H7 (cell line): ENCODE results near the gene EML6. TPM values are rescaled to one million over a fixed set of nuclear protein-coding genes. Genes with fewer than 3 reads are reported as not detected.

Experiments used
- DNase-seq: peaks from one replicate; pipeline ENCODE4 v3.0.0; 2012
- H3K27me3 ChIP-seq: 2 replicates; pipeline ENCODE4 v1.6.0; 2011; ENCODE audit warnings: mild to moderate bottlenecking, low read length; ENCODE audit not compliant: control insufficient read depth, insufficient read depth
- H3K36me3 ChIP-seq: replicated peaks from 2 replicates; pipeline ENCODE4 v1.5.1; 2011; ENCODE audit warnings: low read length; ENCODE audit not compliant: control insufficient read depth, insufficient read depth
- H3K4me3 ChIP-seq: 2 replicates; pipeline ENCODE4 v1.5.1; 2011; ENCODE audit warnings: low read depth, mild to moderate bottlenecking, control low read depth, low read length, moderate library complexity; ENCODE audit not compliant: insufficient read depth
- total RNA-seq: library from RNA; depleted of rRNA; stranded (reverse); fragments of >200 nt; shearing (Covaris generic); gene quantifications from 2 replicates; pipeline ENCODE4 v1.2.3, GENCODE V29; 2014

Gene EML6
- total RNA-seq, 1 experiment from 2014 or later: 0.52 TPM

GRCh38 chr2:54914637-54915036 is 191.2 kb downstream of the EML6 start:
- H3K36me3 ChIP-seq: no peaks in the 10 kb centered on the region
- no peaks in the 10 kb centered on the region for H3K27me3 ChIP-seq
- no peak for DNase-seq
- H3K4me3 ChIP-seq: no peak overlapping the region

- no peaks in the 10 kb centered on the region for H3K27me3 ChIP-seq
- no peaks in the 10 kb centered on the region for H3K36me3 ChIP-seq
- H3K4me3 ChIP-seq: no peak overlapping the region
- no peak for DNase-seq
These were observed 191.6 kb downstream of the EML6 start for GRCh38 chr2:54915101-54915500.

GRCh38 chr2:54916637-54917036 is 193.2 kb downstream of the EML6 start:
- Histone ChIP-seq H3K4me3 (no peak overlapping the region), H3K36me3 (no peaks in the 10 kb centered on the region), H3K27me3 (no peaks in the 10 kb centered on the region)
- DNase-seq: no peak

- Histone ChIP-seq H3K27me3 (no peaks in the 10 kb centered on the region), H3K36me3 (no peaks in the 10 kb centered on the region), H3K4me3 (no peak overlapping the region)
- DNase-seq: no peak
These were observed 195.3 kb downstream of the EML6 start for GRCh38 chr2:54918647-54919280.

- Histone ChIP-seq H3K27me3 (no peaks in the 10 kb centered on the region), H3K36me3 (no peaks in the 10 kb centered on the region), H3K4me3 (no peak overlapping the region)
- no peak for DNase-seq
These were observed 197.2 kb downstream of the EML6 start for GRCh38 chr2:54920660-54921059.

GRCh38 chr2:54924121-54924520 is 200.7 kb downstream of the EML6 start:
- Histone ChIP-seq H3K27me3 (no peaks in the 10 kb centered on the region), H3K4me3 (no peak overlapping the region), H3K36me3 (no peaks in the 10 kb centered on the region)
- DNase-seq: no peak

- no peaks in the 10 kb centered on the region for H3K27me3 ChIP-seq
These were observed 201.6 kb downstream of the EML6 start for GRCh38 chr2:54925022-54925421.

GRCh38 chr2:54927085-54927750 is 203.8 kb downstream of the EML6 start:
- no peaks in the 10 kb centered on the region for H3K36me3 ChIP-seq
- no peak overlapping the region for H3K4me3 ChIP-seq
- DNase-seq: no peak
- H3K27me3 ChIP-seq: no peaks in the 10 kb centered on the region

More at GRCh38 chr2:54925022-54925421, 201.6 kb downstream of the EML6 start:
- DNase-seq: no peak
- no peaks in the 10 kb centered on the region for H3K36me3 ChIP-seq
- H3K4me3 ChIP-seq: no peak overlapping the region

- DNase-seq: no peak
- no peaks in the 10 kb centered on the region for H3K36me3 ChIP-seq
- H3K27me3 ChIP-seq: no peaks in the 10 kb centered on the region
- H3K4me3 ChIP-seq: no peak overlapping the region
These were observed 204.5 kb downstream of the EML6 start for GRCh38 chr2:54927751-54928615.

- no peaks in the 10 kb centered on the region for H3K36me3 ChIP-seq
These were observed 205.3 kb downstream of the EML6 start for GRCh38 chr2:54928719-54929118.

GRCh38 chr2:54931473-54931872 is 208.0 kb downstream of the EML6 start:
- Histone ChIP-seq H3K27me3 (no peaks in the 10 kb centered on the region), H3K36me3 (no peaks in the 10 kb centered on the region), H3K4me3 (no peak overlapping the region)
- DNase-seq: no peak

More at GRCh38 chr2:54928719-54929118, 205.3 kb downstream of the EML6 start:
- DNase-seq: no peak
- Histone ChIP-seq H3K4me3 (no peak overlapping the region), H3K27me3 (no peaks in the 10 kb centered on the region)

GRCh38 chr2:54935389-54935788 is 211.9 kb downstream of the EML6 start:
- DNase-seq: no peak
- no peak overlapping the region for H3K4me3 ChIP-seq
- H3K36me3 ChIP-seq: no peaks in the 10 kb centered on the region
- no peaks in the 10 kb centered on the region for H3K27me3 ChIP-seq

- Histone ChIP-seq H3K4me3 (no peak overlapping the region), H3K36me3 (no peaks in the 10 kb centered on the region), H3K27me3 (no peaks in the 10 kb centered on the region)
- no peak for DNase-seq
These were observed 213.3 kb downstream of the EML6 start for GRCh38 chr2:54936766-54937165.

- H3K36me3 ChIP-seq: no peaks in the 10 kb centered on the region
- H3K27me3 ChIP-seq: no peaks in the 10 kb centered on the region
- DNase-seq: no peak
- H3K4me3 ChIP-seq: no peak overlapping the region
These were observed 216.1 kb downstream of the EML6 start for GRCh38 chr2:54939446-54940118.
